Gastroesophageal sphincter (tissue), 4 donors: ENCODE results near the gene NUP42. TPM values are rescaled to one million over a fixed set of nuclear protein-coding genes. Genes with fewer than 3 reads are reported as not detected.

Source experiments
- ATAC-seq: fragments of 150-250 bp; one replicate; pipeline ENCODE4 v1.9.1; 2016; ENCODE audit warnings: mild to moderate bottlenecking, moderate library complexity
- H3K27ac ChIP-seq, 4 donors: fragments of 200-600 bp; sonication (generic) in 3 of 4; 1 replicate in 3 of 4; 2 replicates in 1 of 4; pipeline ENCODE4 v1.5.1; 2016 to 2019
- H3K27me3 ChIP-seq: fragments of 200-600 bp; sonication (generic); one replicate; pipeline ENCODE4 v1.5.1; 2019
- H3K36me3 ChIP-seq, 2 donors: fragments of 200-600 bp; sonication (generic); one replicate each; pipeline ENCODE4 v1.5.1; 2019; ENCODE audit warnings: control low read depth in 1 of 2
- H3K4me1 ChIP-seq, 3 donors: fragments of 200-600 bp; sonication (generic); 1 replicate in 2 of 3; 2 replicates in 1 of 3; pipeline ENCODE4 v1.5.1; 2016 to 2019; ENCODE audit warnings: control low read depth in 2 of 3
- H3K4me3 ChIP-seq, 2 donors: fragments of 200-600 bp; sonication (generic); one replicate each; pipeline ENCODE4 v1.5.1; 2019; ENCODE audit warnings: mild to moderate bottlenecking in 1 of 2, moderate library complexity in 1 of 2
- H3K9me3 ChIP-seq, 3 donors: fragments of 200-600 bp; sonication (generic); one replicate each; pipeline ENCODE4 v1.5.1; 2017 to 2019; ENCODE audit warnings: control low read depth in 2 of 3
- EP300 ChIP-seq: sonication (generic); formaldehyde crosslinking; IDR thresholded peaks from one replicate; pipeline ENCODE4 v1.6.1; 2017; ENCODE audit warnings: antibody characterized with exemption, mild to moderate bottlenecking
- POLR2A ChIP-seq, 2 donors: fragments of 450-650 bp; IDR thresholded peaks; one replicate each; pipeline ENCODE4 v1.6.1; 2017; ENCODE audit warnings: antibody characterized with exemption in 2 of 2, mild to moderate bottlenecking in 2 of 2, moderate library complexity in 1 of 2
- POLR2AphosphoS5 ChIP-seq: sonication (generic); formaldehyde crosslinking; IDR thresholded peaks from one replicate; pipeline ENCODE4 v1.6.1; 2017; ENCODE audit warnings: antibody characterized with exemption
- WGBS, 2 donors: methylation state at CpG; one replicate each; pipeline ENCODE4 v1.1.5; 2018; ENCODE audit warnings: low coverage in 1 of 2; 5-methylcytosine and 5-hydroxymethylcytosine counted together
- total RNA-seq, 4 donors: library from RNA; depleted of rRNA; stranded (reverse); fragments of >200 nt; gene quantifications; one replicate each; pipeline ENCODE4 v1.1.0, GENCODE V29; 2016
- TF ChIP-seq, protein P1 (sequence below), 4 experiments: fragments of 200-600 bp in 2 of 4; fragments of 450-650 bp in 2 of 4; sonication (generic) in 1 of 4; IDR thresholded peaks; one replicate each; pipeline ENCODE4 v1.5.1; 2017 to 2019; ENCODE audit warnings: antibody characterized with exemption in 4 of 4, mild to moderate bottlenecking in 2 of 4, moderate library complexity in 2 of 4

NUP42 gene
- total RNA-seq, 4 donors from 2014 or later: 27.7 to 32.7 (median 31.6) TPM

DNA sequence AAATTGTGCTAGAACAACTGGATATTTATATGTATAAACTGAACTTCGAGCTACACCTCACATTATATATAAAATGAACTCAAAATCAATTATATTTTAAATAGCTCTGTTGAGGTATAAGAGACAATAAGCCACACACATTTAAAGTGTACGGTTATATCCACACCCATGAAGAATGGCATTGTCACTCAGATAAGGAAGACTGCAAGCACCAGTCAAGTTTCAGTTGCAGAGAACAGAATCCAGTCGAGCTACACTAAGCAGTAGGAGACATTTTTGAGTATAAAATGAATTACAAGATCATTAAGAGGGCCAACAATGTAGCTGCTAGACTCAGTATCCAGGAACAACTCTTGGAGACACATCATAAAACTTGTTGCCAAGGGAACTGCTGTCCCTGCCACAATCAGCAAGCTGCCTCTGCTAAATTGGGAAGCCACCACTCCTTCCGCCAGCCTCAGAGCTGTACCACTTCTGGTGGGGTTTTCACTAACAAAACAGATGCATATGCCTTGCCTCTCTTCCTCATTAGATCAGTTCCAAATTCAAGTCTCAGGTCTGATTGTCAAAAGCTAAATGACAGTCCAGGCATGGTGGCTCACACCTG lies 45.1 kb downstream of the NUP42 start:
- Histone ChIP-seq H3K36me3 (no peaks in the 10 kb centered on the region), H3K27ac (no peak overlapping the region), H3K9me3 (peaks cover 0 to 11% (median 0%) of the 10 kb centered on the region in 3 donors), H3K27me3 (no peaks in the 10 kb centered on the region), H3K4me3 (no peak overlapping the region), H3K4me1 (no peaks in the 10 kb centered on the region)
- WGBS, 2 donors: 69 to 71% methylated on average over 3 to 4 of the region's 4 CpGs
- no peak for TF ChIP-seq POLR2A (IDR thresholded peaks at IDR 0.05)
- no peak for TF ChIP-seq POLR2AphosphoS5
- TF ChIP-seq, protein P1, sequence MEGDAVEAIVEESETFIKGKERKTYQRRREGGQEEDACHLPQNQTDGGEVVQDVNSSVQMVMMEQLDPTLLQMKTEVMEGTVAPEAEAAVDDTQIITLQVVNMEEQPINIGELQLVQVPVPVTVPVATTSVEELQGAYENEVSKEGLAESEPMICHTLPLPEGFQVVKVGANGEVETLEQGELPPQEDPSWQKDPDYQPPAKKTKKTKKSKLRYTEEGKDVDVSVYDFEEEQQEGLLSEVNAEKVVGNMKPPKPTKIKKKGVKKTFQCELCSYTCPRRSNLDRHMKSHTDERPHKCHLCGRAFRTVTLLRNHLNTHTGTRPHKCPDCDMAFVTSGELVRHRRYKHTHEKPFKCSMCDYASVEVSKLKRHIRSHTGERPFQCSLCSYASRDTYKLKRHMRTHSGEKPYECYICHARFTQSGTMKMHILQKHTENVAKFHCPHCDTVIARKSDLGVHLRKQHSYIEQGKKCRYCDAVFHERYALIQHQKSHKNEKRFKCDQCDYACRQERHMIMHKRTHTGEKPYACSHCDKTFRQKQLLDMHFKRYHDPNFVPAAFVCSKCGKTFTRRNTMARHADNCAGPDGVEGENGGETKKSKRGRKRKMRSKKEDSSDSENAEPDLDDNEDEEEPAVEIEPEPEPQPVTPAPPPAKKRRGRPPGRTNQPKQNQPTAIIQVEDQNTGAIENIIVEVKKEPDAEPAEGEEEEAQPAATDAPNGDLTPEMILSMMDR (IDR thresholded peaks at IDR 0.05): no peak
- no peak for TF ChIP-seq EP300
- no peak for ATAC-seq

DNA sequence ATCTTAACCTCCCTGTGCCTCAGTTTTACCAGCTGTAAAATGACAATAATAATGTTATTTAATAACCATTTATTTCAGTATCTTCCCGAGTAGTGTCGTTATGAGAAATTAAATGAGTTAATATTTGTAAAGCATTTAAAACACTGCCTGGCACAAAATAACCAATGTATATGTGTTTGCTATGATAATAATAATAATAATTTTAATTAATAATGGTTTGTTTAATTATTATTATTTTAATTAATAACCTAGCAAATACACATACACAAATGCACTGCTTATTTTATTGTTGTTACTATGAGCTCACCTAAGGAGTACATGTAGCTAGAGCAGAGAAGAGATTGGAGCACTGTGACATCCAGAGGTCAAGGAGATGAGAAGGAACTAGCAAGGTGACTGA lies 46.6 kb downstream of the NUP42 start:
- Histone ChIP-seq H3K36me3 (no peaks in the 10 kb centered on the region), H3K9me3 (peaks cover 0 to 11% (median 0%) of the 10 kb centered on the region in 3 donors), H3K27ac (no peak overlapping the region), H3K4me1 (no peaks in the 10 kb centered on the region), H3K4me3 (no peak overlapping the region), H3K27me3 (no peaks in the 10 kb centered on the region)
- WGBS, 2 donors: 91 to 100% methylated on average over 2 of the region's 2 CpGs
- ATAC-seq: no peak
- TF ChIP-seq, protein P1 (IDR thresholded peaks at IDR 0.05): no peak
- TF ChIP-seq POLR2A (IDR thresholded peaks at IDR 0.05) (no peak), EP300 (no peak), POLR2AphosphoS5 (no peak)

DNA sequence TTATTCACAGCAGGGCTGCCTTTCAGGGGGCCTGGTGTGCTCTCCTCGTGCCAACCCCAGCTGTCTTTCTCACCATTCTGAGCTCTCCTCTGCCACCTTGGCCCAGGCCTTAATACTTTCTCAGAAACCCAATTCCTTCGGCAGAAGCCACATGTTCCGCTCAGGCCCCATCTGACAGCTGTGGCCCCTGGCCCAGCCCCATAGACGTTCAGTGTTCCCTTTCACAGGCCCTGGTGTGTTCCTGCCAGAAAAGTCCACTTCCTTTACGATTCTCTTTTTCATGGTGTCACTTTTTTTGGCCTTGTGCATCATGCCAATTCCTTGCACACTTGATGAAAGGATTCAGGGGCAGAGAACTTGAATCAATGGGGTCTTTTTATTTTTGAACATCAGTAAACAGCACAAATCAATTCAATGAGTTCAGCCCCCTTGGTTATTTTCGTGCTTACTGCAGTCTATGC lies 48.8 kb downstream of the NUP42 start:
- 63 to 68% methylated on average over 4 to 6 of the region's 6 CpGs for WGBS, 2 donors
- Histone ChIP-seq H3K27me3 (no peaks in the 10 kb centered on the region), H3K4me1 (no peaks in the 10 kb centered on the region), H3K4me3 (no peak overlapping the region), H3K9me3 (peaks cover 0 to 11% (median 0%) of the 10 kb centered on the region in 3 donors), H3K27ac (no peak overlapping the region), H3K36me3 (no peaks in the 10 kb centered on the region)
- no peak for TF ChIP-seq POLR2AphosphoS5
- TF ChIP-seq POLR2A (IDR thresholded peaks at IDR 0.05): no peak
- TF ChIP-seq EP300: no peak
- TF ChIP-seq, protein P1 (IDR thresholded peaks at IDR 0.05): no peak
- ATAC-seq: no peak

DNA sequence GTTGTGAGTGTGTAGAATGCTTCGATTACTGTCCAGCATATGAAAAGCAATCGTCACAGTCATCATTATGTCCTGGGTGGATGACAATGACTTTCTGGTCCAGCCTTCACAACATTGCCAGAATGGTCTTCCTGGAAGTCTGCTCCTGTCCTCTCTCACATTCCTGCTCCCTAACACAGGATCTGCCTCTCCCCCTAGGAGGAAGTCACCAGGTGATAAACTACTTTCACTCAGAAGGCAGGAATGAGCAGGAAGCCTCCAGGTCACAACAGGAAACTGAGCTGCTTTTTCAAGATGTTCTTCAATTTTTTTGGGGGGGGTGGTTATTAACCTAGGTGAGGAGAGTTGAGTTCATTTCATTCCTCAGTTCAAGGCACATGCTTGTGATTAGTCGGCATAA lies 51.1 kb downstream of the NUP42 start:
- peaks cover 0 to 11% (median 0%) of the 10 kb centered on the region in 3 donors for H3K9me3 ChIP-seq
- no peaks in the 10 kb centered on the region for H3K27me3 ChIP-seq
- no peak overlapping the region for H3K27ac ChIP-seq
- H3K4me3 ChIP-seq: no peak overlapping the region
- WGBS, 2 donors: 82 to 93% methylated on average over 2 to 3 of the region's 3 CpGs
- no peak for ATAC-seq
- H3K4me1 ChIP-seq: no peaks in the 10 kb centered on the region
- TF ChIP-seq EP300 (no peak), POLR2A (IDR thresholded peaks at IDR 0.05) (no peak), POLR2AphosphoS5 (no peak)
- TF ChIP-seq, protein P1 (IDR thresholded peaks at IDR 0.05): no peak
- H3K36me3 ChIP-seq: no peaks in the 10 kb centered on the region

DNA sequence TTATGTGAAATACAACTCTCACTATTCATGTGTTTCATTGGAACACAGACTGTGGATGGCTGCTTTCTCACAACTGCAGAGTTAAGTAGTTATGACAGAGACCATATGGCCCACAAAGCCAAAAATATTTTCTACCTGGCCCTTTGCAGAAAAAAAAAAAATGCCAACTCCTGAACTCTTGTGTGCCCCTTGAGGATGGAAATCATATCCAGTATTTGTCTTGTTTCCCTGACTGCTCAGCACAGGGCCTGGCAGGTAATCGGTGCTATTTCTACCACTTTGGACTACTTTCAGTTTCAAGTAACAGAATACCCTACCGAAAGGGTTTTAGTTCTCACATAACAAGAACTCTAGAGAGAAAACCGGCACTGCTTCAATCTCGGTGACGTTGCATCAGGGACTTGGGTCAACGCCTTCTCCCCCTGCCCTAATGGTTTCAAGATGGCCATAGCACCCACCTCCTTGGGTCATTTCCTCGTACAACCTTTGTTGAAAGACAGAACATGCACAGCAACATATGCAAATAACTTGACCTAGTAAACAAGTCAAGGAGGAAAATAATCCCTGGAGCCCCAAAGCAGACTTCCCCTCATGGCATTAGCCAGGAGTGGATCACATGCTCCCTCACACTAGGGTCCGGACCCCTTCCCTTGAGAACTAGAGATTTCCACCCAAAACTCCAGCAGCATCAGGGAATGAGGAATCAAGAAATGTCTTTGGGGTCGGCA lies 52.9 kb downstream of the NUP42 start:
- Histone ChIP-seq H3K27ac (no peak overlapping the region), H3K4me3 (no peak overlapping the region), H3K9me3 (no peaks in the 10 kb centered on the region), H3K27me3 (no peaks in the 10 kb centered on the region), H3K36me3 (no peaks in the 10 kb centered on the region), H3K4me1 (no peaks in the 10 kb centered on the region)
- TF ChIP-seq EP300 (no peak), POLR2A (IDR thresholded peaks at IDR 0.05) (no peak)
- 86 to 88% methylated on average over 7 of the region's 9 CpGs for WGBS, 2 donors
- ATAC-seq: no peak
